HG03439 (cell line): ENCODE data around the gene RNF43.

Source experiments
- ATAC-seq: cut with Tn5 transposase; IDR thresholded peaks from one replicate; pipeline ENCODE4 v1.9.1; 2021; ENCODE audit warnings: mild to moderate bottlenecking, moderate library complexity; ENCODE audit not compliant: unreplicated experiment

The RNF43 gene

DNA sequence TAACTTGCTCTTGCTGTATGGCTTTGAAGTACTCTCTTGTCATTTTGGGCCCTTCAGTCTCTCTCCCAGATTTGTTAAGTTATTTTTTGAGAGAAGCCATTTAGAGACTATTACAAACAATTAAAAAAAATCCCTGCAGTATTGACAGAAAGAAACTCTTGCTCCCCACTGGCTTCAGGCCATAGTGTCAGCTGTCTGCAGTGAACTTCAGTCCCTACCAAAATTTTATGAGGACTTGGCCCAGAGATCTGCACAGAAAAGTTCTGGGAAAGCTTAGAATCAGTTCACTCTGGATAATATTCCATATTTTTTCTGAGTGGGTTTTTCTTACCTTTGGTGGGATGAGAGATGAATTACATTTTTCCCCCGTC lies 34.5 kb downstream of the RNF43 start:
- ATAC-seq: no peak

DNA sequence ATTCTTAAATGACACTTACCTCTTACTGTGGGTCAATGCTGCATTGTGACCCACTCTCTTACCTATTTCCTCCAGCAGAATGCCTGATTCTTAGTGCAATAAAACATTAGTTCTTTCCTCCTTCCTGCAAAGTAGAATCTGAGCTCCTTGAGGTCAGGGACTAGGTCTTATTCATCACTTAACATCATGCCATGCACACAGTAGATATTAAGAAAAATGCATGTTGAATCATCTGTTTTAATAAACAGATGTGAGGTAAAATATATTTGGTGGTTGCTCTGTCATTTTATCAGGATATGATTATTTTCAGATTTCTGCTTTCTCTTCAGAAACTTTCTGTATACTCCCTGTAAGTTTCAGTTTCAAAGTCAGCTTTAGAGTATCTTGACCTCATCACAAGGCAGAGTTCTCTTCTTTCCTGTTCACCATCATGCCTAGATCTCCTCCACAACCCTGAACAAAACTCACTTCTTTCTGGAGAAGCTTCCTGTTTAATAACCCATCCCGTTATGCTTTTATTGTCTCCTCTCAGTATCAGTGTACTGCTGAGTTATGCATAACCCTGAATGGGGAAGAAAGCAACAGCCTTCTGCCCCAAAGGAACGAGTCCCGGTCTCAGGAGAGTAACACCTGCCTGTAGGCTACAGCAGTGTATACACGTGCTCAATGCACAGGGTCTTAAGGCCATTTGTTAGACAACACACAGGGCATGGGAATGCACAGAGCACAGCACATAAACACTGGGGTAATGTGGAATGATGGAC lies 35.0 kb downstream of the RNF43 start:
- no peak for ATAC-seq

DNA sequence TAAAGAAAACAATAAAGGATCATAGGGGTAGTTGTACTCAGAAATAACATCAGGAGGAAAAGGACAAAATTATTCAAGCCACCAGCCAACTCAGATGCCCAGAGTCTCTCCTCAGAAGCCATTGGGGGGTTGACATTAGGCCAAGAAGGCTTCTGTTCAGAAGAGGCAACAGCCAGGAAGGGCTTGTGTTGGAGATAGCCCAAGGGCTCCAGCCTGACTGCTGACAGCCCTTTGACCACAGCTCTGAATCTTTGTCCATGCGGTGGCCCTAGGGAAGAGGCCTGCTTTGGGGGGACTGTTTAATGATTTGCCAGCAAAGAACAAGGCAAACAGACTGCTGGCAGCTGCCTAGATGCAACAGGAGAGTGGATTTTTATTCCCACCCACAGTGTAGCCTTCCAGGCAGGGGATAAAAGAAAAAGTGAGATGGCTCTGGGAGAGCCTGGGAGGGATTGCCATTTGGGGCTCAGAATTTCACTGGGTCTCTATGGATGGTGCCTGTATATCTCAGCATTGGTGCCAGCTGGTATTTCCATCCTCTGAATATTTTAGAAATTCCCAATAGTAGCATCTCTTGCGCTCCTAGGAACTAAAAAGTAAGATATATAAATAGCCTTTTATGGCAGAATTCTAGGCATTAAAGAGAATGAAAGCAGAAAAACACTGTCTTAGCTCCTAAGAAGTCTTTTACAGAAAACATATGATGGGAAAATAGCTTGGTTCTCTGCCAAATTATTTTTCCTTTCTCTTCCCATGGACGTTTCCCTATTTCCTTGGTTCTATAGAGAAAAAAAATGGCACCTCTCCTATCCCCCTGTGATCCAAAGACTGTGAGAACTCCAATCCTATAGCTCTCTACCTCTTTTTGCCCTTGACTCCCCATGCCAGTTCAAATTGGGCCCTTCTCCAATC lies 36.0 kb downstream of the RNF43 start:
- no peak for ATAC-seq

- ATAC-seq: no peak
Measured at GRCh38 chr17:58380207-58381123, 36.9 kb downstream of the RNF43 start.

DNA sequence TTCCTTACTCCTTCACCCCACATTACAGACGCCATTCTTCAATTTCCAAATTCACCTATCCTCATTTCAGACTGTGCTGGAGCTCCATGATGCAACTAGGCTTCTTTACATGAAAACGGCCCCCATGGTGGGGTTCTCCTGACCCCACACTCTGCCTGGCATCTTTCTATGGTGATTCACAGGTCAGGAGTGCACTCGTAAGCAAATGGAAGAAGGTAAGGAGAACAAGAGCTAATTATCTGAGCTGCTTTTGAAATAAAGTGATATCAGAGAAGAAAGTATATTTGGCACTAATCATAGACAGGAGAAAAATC lies 37.9 kb downstream of the RNF43 start:
- ATAC-seq: no peak

DNA sequence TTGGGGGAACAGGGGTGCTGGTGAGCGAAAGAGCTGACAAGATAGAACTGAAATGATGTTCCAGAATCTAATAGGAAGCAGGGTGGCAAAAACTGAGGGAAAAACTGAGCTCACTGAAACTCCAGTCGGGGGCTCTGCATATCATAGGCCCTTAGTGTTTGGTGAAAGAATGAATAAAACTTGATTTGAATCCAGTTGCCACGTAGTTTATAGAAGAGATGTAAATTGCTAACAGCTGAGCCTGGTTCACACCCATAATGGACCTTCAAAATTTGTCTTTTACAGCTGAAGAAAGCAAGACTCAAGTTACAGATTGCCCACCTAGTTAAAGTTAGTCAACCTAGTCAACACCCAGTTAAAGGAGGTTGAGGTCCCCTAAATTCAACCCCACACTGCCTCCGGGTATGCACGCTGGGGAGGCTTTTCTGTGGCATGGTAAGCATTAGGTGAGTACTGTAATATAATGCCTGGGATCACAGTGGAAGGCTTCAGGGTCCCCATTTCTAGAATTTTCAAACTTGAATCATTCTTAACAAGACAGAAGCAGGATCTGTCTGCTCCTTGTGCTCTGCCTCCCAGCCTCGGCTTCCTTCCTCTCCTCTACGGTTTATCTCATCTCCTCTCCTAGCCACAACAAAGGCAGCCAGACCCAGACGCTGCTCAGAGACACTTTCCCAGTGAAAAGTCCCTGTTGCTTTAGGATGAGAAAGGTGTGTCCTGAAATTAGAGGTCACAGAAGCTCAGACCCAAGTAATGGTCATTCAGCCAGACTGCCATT lies 38.4 kb downstream of the RNF43 start:
- no peak for ATAC-seq

DNA sequence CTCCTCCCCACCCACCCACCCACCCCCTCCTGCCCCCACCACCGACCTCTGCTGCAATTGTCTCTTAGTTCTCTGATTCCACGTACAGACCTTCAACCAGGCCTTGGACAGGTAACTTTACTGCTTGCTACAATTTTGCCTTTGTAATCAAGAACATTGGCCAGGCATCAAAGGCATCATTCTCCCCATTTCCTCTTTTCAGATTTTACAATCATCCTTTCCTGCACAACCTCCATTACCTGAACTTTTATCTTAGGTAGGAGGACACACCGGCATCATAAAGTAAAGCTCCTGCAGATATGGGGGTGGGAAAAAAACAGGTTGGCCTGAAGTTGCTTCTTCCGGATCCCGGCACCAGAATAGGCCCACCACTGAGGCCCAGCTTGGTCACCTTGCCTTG lies 39.7 kb downstream of the RNF43 start:
- no peak for ATAC-seq

- ATAC-seq: no peak
Measured at GRCh38 chr17:58377093-58377601, 40.2 kb downstream of the RNF43 start.

- no peak for ATAC-seq
Measured at GRCh38 chr17:58376472-58377000, 40.8 kb downstream of the RNF43 start.

DNA sequence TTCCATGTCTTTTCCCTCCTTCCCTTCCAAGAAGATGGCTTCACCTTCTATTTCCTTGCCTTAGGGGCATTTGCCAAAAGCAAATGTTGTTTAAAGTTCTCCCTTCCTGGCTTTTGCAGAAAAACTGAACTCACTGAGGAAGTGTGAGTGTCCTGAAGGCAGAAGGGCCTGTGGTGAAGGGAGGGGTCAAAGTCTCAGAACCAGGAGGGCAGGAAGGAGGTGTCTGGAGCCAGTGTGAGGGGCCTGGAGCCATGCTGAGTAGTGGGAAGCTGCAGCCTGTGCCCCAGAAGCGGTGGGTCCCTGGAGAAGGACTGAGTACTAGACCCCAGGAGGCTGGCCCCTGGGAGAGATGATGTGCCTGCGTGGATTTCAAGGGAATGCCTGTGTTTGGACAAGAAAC lies 41.5 kb downstream of the RNF43 start:
- no peak for ATAC-seq

DNA sequence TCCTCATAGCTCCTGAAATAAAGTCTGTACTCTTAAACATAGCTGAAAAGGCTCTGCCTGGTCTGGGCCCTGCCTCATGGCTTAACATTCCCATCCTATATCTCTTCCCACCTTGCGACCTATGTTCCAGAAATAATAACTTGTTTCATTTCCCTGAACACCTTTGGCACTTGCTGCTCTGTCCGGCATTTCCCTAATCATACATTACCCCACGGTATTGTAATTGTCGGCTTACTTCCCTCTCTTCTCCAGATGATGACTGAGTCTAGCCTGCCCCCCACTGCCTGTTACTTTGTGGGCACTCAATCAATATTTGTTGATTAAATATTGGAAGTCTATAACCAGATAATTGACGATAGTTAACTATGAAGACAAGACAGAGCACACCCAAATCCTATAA lies 42.1 kb downstream of the RNF43 start:
- ATAC-seq: no peak

GRCh38 chr17:58373923-58374322 lies 43.4 kb downstream of the RNF43 start:
- no peak for ATAC-seq

DNA sequence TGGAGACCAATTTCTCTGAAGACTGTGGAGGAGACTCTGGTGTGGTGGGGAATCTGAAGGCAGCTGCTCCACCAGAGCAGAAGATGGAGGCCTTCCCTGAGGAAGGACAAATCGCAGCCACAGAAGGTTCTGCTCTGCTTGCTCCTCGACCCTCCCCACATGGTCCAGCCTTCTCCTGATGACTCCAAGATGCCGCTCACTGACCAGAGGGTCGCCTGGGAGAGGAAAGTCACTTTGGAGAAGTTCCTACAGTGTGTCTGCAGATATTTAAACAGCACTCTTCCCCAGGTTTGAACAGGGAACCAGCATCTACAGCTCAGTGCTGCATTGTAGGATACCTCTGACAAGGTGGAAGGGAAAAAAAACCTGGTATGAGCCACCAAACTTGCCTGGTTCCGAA lies 44.3 kb downstream of the RNF43 start:
- ATAC-seq: no peak

DNA sequence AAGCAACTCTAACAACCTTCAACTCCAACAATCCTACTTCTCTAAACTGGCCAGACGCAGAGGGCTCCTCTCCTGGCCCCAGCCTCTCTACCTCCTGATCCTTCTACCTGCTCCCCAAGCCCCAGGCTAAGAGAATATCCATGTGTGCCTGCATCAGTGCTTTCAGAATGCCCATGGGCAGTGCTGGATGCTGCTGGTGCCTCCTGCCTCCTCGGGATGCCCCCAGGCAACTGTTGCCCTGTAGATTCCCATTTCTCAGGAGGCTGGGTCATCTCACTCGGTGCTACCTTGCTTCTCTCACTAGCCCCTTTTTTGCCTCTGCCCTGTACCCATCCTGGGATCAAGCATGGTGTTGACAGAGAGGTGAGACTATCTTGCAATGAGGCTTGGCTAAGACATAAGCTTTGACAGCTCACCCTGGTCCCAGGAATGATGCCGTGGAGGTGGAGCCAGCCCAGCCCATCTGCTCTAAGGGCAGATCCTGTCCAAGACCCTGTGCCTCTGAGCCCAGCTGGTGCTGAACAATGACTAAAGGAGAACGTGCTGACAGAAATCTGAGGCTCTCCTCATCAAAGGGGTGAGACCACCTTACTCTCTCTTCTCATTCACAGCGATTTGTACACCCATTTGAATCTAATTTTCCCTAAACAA lies 45.9 kb downstream of the RNF43 start:
- ATAC-seq: no peak

DNA sequence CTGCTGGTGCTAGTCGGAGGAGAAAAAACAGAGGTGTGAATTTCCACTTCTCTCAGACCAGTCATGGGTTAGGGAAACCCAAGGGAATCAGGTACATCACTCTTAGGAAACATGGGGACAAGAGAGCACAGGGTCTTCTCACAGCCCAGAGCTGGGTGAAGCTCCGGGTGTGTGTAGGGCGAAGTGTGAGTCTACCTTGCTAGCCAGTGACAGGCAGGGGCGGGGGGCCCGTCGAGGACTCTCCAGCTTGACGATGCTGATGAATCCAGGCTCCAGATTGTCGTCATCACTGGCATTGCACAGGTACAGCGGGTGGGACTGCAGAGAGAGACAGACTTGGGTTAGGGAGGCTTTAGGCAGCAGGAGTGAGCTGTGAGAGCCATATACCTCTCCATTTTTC lies 46.6 kb downstream of the RNF43 start:
- no peak for ATAC-seq

DNA sequence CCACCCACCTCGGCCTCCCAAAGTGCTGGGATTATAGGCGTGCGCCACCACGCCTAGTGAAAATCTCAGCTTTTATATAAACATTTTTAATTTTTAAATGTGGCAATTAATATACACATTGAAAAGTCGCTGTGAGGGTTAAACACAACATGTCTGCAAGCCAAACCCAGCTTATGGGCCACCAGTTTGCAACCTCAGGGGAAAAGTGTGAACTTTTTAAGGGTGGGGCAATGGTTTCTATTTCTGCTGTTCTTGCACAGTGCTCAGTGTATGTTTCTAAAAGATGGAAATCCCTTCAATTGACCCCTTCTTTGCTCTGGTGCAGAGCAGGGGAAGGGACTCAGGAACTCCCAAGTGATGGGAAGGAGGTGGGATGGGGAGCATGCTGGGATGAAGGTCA lies 47.0 kb downstream of the RNF43 start:
- no peak for ATAC-seq

- no peak for ATAC-seq
Measured at GRCh38 chr17:58369214-58370031, 47.9 kb downstream of the RNF43 start.

- no peak for ATAC-seq
Measured at GRCh38 chr17:58368860-58369213, 48.5 kb downstream of the RNF43 start.
